Liver (tissue), 9 donors: ENCODE results near the gene CXXC4. TPM values are rescaled to one million over a fixed set of nuclear protein-coding genes. Genes with fewer than 3 reads are reported as not detected.

Experiments
- DNase-seq: peaks from one replicate; pipeline ENCODE4 v3.0.0-alpha.2; 2017; ENCODE audit warnings: low spot score
- H3K27ac ChIP-seq, 2 donors: one replicate each; pipeline ENCODE4 v1.7.0; 2013; ENCODE audit warnings: inconsistent platforms in 2 of 2, low read length in 2 of 2, control low read depth in 1 of 2, low read depth in 1 of 2, mild to moderate bottlenecking in 1 of 2
- H3K27me3 ChIP-seq, 4 donors: one replicate each; pipeline versions ENCODE4 v1.6.1 to v1.7.0; 2013; ENCODE audit warnings: low read length in 3 of 4, inconsistent platforms in 1 of 4, mild to moderate bottlenecking in 1 of 4, moderate library complexity in 1 of 4; ENCODE audit not compliant: control insufficient read depth in 4 of 4, insufficient read depth in 4 of 4
- H3K36me3 ChIP-seq, 4 donors: one replicate each; pipeline versions ENCODE4 v1.6.1 to v1.7.0; 2013; ENCODE audit warnings: low read length in 3 of 4, mild to moderate bottlenecking in 3 of 4, low read depth in 1 of 4, moderate library complexity in 1 of 4; ENCODE audit not compliant: control insufficient read depth in 4 of 4, insufficient read depth in 3 of 4
- H3K4me1 ChIP-seq, 4 donors: one replicate each; pipeline versions ENCODE4 v1.6.1 to v1.7.0; 2013; ENCODE audit warnings: low read length in 3 of 4, mild to moderate bottlenecking in 3 of 4, moderate library complexity in 1 of 4; ENCODE audit not compliant: control insufficient read depth in 4 of 4, insufficient read depth in 4 of 4
- H3K4me3 ChIP-seq, 3 donors: one replicate each; pipeline versions ENCODE4 v1.6.1 to v1.7.0; 2013; ENCODE audit warnings: low read length in 3 of 3, control low read depth in 1 of 3, low read depth in 1 of 3, mild to moderate bottlenecking in 1 of 3
- H3K9ac ChIP-seq, 2 donors: one replicate each; pipeline ENCODE4 v1.7.0; 2013; ENCODE audit warnings: low read length in 2 of 2, mild to moderate bottlenecking in 2 of 2, moderate library complexity in 2 of 2, control low read depth in 1 of 2, low read depth in 1 of 2
- H3K9me3 ChIP-seq, 4 donors: one replicate each; pipeline versions ENCODE4 v1.6.1 to v1.7.0; 2013; ENCODE audit warnings: low read length in 3 of 4; ENCODE audit not compliant: control insufficient read depth in 4 of 4
- CTCF ChIP-seq: fragments of 150-350 bp; IDR thresholded peaks from 2 replicates; pipeline ENCODE4 v1.5.1; 2017; ENCODE audit warnings: improper control_type of control experiment, low read depth, low read length; ENCODE audit not compliant: missing input control
- EGR1 ChIP-seq, 2 donors: IDR thresholded peaks; 2 replicates each; pipeline ENCODE4 v1.6.1; 2016 to 2018; ENCODE audit warnings: antibody characterized with exemption in 2 of 2, low read depth in 2 of 2
- FOXA1 ChIP-seq: IDR thresholded peaks from 2 replicates; pipeline ENCODE4 v1.6.1; 2016; ENCODE audit warnings: antibody characterized with exemption
- FOXA2 ChIP-seq: IDR thresholded peaks from 2 replicates; pipeline ENCODE4 v1.6.1; 2016; ENCODE audit warnings: antibody characterized with exemption
- GABPA ChIP-seq, 2 donors: IDR thresholded peaks in 1 of 2; conservative IDR thresholded peaks in 1 of 2; 2 replicates each; pipeline ENCODE4 v1.6.1; 2016; ENCODE audit warnings: antibody characterized with exemption in 2 of 2, mild to moderate bottlenecking in 1 of 2, moderate library complexity in 1 of 2
- HNF4A ChIP-seq, 2 donors: conservative IDR thresholded peaks; 2 replicates each; pipeline ENCODE4 v1.6.1; 2016; ENCODE audit warnings: antibody characterized with exemption in 2 of 2, mild to moderate bottlenecking in 2 of 2
- HNF4G ChIP-seq: IDR thresholded peaks from 2 replicates; pipeline ENCODE4 v1.6.1; 2016; ENCODE audit warnings: antibody characterized with exemption
- JUND ChIP-seq, 2 donors: IDR thresholded peaks; 2 replicates each; pipeline ENCODE4 v1.6.1; 2016; ENCODE audit warnings: antibody characterized with exemption in 2 of 2
- NR2F2 ChIP-seq: IDR thresholded peaks from 2 replicates; pipeline ENCODE4 v1.6.1; 2016; ENCODE audit warnings: antibody characterized with exemption
- RAD21 ChIP-seq, 2 donors: IDR thresholded peaks; 2 replicates each; pipeline ENCODE4 v1.6.1; 2016; ENCODE audit warnings: antibody characterized with exemption in 2 of 2, mild to moderate bottlenecking in 2 of 2
- RXRA ChIP-seq, 2 donors: IDR thresholded peaks; 2 replicates each; pipeline ENCODE4 v1.6.1; 2017 to 2018; ENCODE audit warnings: antibody characterized with exemption in 2 of 2, mild to moderate bottlenecking in 1 of 2
- SP1 ChIP-seq: IDR thresholded peaks from 2 replicates; pipeline ENCODE4 v1.6.1; 2018; ENCODE audit warnings: antibody characterized with exemption, mild to moderate bottlenecking
- TAF1 ChIP-seq: conservative IDR thresholded peaks from 2 replicates; pipeline ENCODE4 v1.6.1; 2016; ENCODE audit warnings: antibody characterized with exemption, mild to moderate bottlenecking
- YY1 ChIP-seq: IDR thresholded peaks from 2 replicates; pipeline ENCODE4 v1.6.1; 2016; ENCODE audit warnings: antibody characterized with exemption, mild to moderate bottlenecking
- ZBTB33 ChIP-seq: IDR thresholded peaks from 2 replicates; pipeline ENCODE4 v1.6.1; 2016; ENCODE audit warnings: antibody characterized with exemption
- WGBS: extraction: QIAGEN DNeasy Blood & Tissue Kit; methylation state at CpG from one replicate; pipeline ENCODE4 v1.1.7; 2013; 5-methylcytosine and 5-hydroxymethylcytosine counted together
- polyA plus RNA-seq, 2 donors: library from polyadenylated mRNA; stranded (reverse) in 1 of 2; unstranded in 1 of 2; fragments of 200-250 nt in 1 of 2; fragments of >200 nt in 1 of 2; fragmentation: Nextera tagmentation in 1 of 2; extraction: Ambion mirVana in 1 of 2; gene quantifications; one replicate each; pipeline versions ENCODE4 v1.2.1 to v1.2.3, GENCODE V29; 2013 to 2015
- total RNA-seq, 2 donors: library from RNA; depleted of rRNA; stranded (reverse); fragments of >200 nt; gene quantifications; one replicate each; pipeline ENCODE4 v1.2.3, GENCODE V29; 2014
- TF ChIP-seq, protein P1 (sequence below): IDR thresholded peaks from 2 replicates; pipeline ENCODE4 v1.6.1; 2016; ENCODE audit warnings: antibody characterized with exemption, mild to moderate bottlenecking
- TF ChIP-seq, protein P2 (sequence below): IDR thresholded peaks from 2 replicates; pipeline ENCODE4 v1.6.1; 2016; ENCODE audit warnings: antibody characterized with exemption
- TF ChIP-seq, protein P3 (sequence below): IDR thresholded peaks from 2 replicates; pipeline ENCODE4 v1.6.1; 2016; ENCODE audit warnings: antibody characterized with exemption
- donor health status: healthy.
- donor health status: healthy.
- donor health status: healthy.
- donor health status: healthy.
- donor health status: healthy.

Gene CXXC4
- total and polyA plus RNA-seq, 4 donors: 0.17 to 1.2 (median 1.00) TPM

DNA sequence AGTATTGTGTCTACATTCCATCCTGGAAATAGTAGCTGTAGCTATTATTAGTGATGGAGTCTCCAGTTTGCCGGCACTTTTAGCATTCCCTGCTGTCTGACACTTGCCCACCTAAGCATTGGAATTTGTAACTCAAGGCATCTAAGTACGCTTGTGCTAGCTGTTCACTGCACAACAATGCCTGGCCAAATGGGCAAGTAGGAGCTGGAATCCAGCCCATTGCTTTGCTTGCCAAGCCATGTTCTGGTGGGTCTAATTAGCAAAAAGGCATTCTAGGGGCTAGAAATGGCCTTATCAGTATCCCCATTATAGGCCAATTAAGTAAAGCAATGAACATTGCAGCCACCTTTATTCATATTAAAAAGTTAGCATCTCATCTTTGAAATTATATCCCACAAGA lies 7.8 kb upstream of the CXXC4 start:
- TF ChIP-seq, protein P1, sequence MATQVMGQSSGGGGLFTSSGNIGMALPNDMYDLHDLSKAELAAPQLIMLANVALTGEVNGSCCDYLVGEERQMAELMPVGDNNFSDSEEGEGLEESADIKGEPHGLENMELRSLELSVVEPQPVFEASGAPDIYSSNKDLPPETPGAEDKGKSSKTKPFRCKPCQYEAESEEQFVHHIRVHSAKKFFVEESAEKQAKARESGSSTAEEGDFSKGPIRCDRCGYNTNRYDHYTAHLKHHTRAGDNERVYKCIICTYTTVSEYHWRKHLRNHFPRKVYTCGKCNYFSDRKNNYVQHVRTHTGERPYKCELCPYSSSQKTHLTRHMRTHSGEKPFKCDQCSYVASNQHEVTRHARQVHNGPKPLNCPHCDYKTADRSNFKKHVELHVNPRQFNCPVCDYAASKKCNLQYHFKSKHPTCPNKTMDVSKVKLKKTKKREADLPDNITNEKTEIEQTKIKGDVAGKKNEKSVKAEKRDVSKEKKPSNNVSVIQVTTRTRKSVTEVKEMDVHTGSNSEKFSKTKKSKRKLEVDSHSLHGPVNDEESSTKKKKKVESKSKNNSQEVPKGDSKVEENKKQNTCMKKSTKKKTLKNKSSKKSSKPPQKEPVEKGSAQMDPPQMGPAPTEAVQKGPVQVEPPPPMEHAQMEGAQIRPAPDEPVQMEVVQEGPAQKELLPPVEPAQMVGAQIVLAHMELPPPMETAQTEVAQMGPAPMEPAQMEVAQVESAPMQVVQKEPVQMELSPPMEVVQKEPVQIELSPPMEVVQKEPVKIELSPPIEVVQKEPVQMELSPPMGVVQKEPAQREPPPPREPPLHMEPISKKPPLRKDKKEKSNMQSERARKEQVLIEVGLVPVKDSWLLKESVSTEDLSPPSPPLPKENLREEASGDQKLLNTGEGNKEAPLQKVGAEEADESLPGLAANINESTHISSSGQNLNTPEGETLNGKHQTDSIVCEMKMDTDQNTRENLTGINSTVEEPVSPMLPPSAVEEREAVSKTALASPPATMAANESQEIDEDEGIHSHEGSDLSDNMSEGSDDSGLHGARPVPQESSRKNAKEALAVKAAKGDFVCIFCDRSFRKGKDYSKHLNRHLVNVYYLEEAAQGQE: no peak
- TF ChIP-seq CTCF (no peak), GABPA (IDR thresholded peaks at IDR 0.05 in 1 of 2, conservative IDR thresholded peaks at IDR 0.05 in 1 of 2) (no peak), JUND (IDR thresholded peaks at IDR 0.05) (no peak), FOXA2 (no peak), HNF4A (conservative IDR thresholded peaks at IDR 0.05) (no peak), TAF1 (no peak), NR2F2 (no peak), ZBTB33 (no peak), RAD21 (IDR thresholded peaks at IDR 0.05) (no peak), FOXA1 (no peak), HNF4G (no peak), EGR1 (IDR thresholded peaks at IDR 0.05; ENCODE audit: low read depth in 2 of 2) (no peak), RXRA (IDR thresholded peaks at IDR 0.05) (no peak), SP1 (no peak), YY1 (no peak)
- TF ChIP-seq, protein P2, sequence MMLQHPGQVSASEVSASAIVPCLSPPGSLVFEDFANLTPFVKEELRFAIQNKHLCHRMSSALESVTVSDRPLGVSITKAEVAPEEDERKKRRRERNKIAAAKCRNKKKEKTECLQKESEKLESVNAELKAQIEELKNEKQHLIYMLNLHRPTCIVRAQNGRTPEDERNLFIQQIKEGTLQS: no peak
- TF ChIP-seq, protein P3, sequence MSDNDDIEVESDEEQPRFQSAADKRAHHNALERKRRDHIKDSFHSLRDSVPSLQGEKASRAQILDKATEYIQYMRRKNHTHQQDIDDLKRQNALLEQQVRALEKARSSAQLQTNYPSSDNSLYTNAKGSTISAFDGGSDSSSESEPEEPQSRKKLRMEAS: no peak
- no peaks in the 10 kb centered on the region for H3K9me3 ChIP-seq
- no peaks in the 10 kb centered on the region for H3K36me3 ChIP-seq
- no peak for DNase-seq
- no peak overlapping the region for H3K9ac ChIP-seq
- no peak overlapping the region for H3K27ac ChIP-seq
- no peak overlapping the region for H3K4me3 ChIP-seq
- WGBS: 92% methylated on average over 2 of the region's 2 CpGs
- no peaks in the 10 kb centered on the region for H3K27me3 ChIP-seq
- H3K4me1 ChIP-seq: peaks cover 0 to 4% (median 2%) of the 10 kb centered on the region in 4 donors
